Measurements from ENCODE around the gene USB1.
"Not testable (repeated sequence)": the region's sequence is repeated elsewhere in the genome, so short reads cannot be mapped to it uniquely, and the experiment has no call there.

Gene USB1

DNA sequence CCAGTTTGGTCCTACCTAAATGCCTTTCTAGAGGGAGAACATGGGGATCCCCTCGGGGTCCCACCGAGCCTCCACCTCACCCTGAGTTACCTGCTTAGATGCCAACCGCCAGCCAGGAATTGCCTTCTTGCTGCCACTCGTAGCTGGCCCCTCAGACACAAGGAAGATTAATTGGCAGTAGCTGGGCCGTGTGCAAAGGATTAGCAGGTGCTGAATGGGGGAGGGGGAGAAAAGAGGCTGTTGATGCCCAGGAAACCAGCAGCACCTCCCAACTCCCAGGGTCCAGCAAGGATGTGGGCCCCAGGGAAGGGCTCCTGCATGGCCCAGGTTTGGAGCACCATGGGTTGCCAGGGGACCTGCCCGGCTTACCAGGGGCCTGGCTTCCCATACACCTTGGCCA lies 30.2 kb upstream of the USB1 start, which contains the start of gene CNGB1:
Gene CNGB1 (minus strand): TSS at position 159 of the 400 bp plus-strand sequence. CDS start 3,842 bp downstream, outside the sequence.
- DNase-seq, result no peak

DNA sequence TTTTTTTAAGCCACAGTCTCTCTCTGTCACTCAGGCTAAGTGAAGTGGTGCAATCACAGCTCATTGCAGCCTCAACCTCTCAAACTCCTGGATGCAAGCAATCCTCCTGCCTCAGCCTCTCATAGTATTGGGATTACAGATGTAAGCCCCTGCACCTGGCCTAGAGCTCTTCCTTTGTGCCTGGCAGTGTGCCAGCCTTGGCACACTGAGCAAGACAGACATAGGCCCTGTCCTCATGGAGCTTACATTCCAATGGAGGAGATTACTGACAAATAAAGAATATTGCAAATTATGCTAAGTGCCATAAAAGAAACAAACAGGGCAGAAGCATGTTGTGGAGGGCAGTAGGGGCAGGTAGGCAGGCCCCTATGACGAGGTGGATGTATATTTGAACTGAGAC lies 29.4 kb upstream of the USB1 start:
- DNase-seq, result no peak

DNA sequence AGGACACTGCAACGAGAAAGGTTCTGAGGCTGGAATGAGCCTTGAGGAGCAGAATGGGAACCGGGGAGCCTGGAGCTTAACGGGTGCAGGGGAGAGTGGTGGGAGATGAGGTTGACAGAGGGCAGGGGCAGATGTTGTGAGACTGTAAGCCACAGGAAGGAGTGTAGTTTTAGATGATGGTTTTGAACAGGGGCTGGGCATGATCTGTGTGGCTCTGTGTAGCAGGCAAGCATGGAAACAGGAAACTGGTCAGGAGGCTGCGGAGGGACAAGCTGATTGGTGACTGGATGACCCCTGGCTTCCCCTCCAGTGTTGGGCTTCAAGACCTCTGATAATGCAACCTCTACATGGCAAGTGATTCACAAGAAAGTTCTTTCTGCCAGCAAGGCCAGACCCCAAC lies 28.9 kb upstream of the USB1 start:
- no peak for DNase-seq

DNA sequence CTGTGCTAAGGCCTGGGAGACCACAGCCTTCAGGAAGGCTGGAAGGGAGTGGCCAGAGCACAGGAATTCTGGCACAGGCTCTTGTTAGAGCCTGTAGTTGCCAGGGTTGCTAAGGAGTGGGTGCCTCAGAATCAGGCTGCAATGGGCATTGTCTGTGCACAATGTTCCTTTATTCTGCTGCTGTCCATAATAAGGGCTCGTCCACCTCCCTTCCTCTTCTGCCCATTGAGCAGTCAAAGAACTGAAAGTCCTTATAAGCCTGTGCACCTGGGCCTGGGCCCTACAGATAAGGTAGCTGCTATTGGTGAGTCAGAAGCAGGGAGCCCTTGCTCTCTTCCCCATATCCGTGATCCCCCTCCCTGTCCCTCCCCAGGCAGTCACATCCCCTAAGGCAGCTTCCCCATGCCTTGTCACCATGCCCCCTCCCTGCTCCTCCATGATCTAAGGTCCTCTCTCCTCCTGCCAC lies 24.8 kb upstream of the USB1 start:
- no peak for DNase-seq

DNA sequence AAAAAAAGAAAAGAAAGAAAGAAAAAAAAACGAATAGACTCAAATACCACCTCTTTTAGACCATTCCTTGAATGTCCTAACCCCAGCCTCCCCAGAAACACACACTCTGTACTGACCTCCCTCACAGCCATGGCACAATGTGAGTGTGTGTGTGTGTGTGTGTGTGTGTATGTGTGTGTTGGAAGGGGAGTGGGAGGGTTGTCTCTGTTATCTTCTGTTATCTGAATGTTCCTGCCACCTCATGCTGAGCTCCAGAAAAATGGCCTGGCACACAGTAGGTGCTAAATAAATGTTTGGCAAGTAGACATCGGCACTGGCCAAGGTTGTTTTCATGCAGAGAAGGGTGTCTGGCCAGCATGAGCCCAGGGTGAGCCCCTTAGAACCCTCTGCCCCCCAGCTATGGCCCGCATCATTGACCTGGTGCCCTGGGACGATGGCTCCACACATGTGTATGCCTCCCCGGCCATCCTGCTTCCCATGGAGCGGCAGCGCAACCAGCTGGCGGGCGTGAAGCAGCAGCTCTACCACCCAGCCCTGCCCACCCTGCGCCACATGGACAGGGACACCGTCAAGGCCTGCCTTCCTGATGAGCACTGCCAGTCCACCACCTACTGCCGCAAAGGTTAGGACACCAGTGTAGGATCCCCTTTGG lies 23.7 kb upstream of the USB1 start:
- DNase-seq, result no peak

DNA sequence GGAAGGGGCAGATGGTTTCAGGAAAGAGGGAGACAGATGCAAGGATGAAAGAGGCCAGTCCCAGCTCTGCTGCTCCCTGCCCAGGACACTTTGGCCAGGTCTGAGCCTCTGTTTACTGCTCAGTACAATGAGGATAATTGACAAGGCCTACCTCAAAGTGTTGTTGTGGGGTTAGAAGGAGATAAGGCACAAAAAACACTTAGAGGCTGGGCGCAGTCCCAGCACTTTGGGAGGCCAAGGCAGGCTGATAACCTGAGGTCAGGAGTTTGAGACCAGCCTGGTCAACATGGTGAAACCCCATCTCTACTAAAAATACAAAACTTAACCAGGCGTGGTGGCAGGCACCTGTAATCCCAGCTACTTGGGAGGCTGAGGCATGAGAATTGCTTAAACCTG lies 23.1 kb upstream of the USB1 start:
- not testable (repeated sequence) for DNase-seq

DNA sequence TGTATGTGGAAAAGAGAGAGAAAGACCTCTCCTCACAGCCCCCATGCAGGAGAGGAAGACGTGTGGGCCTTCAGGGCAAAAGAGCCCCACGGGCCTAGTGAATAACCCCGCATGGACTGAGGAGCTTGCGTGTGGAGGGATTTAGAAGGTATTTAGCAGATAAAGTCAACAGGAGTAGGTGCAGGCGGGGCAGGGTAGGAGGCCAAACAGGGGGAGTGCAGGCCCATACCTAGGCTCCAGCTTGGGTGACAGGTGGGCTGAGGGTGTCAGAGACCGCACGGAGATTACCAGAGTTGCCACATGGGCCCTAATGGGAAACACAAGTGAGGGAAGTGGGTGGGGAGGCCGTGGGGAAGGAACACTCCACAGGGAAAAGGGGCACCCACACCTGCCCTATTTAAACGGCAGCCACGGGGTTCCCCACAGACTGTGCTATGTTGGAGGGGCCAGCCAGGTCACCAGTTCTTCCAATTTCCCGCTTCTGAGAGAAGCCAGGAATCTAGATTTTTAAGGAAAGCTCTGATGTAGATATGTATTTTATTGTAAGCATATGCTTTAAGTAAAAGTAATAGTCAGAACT lies 22.1 kb upstream of the USB1 start:
- DNase-seq, result no peak

DNA sequence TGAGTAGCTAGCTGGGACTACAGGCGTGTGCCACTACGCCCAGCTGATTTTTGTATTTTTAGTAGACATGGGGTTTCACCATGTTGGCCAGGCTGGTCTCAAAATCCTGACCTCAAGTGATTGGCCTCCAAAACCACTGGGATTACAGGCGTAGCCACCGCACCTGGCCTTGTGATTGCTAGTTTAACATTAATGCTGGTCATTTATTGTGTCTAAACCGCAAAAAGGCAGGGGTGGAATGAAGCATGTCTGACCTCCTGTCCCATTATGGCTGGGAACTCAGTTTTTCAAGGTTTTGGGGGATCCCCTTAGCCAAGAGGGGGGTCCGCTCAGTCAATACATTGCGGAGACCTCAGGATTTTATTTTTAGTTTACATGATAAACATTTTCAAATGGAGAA lies 19.6 kb upstream of the USB1 start:
- DNase-seq, result no peak

DNA sequence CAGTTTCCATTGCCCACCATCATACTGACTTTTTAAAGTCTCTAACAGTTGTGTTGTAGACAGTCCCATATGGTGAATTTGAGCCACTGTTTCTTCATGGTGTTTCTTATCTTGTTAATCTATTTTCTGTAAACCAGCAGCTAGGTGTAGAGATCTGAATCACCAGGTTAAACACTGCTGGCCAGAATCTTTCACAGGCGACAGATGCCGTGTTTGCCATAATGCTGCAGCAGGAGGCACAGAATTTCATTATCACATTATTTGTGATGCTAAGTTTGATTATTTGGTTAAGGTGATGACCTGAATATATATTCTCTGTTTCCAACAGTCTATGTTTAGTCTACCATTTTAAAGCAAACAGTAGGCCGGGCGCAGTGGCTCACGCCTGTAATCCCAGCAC lies 18.8 kb upstream of the USB1 start:
- DNase-seq, result no peak

DNA sequence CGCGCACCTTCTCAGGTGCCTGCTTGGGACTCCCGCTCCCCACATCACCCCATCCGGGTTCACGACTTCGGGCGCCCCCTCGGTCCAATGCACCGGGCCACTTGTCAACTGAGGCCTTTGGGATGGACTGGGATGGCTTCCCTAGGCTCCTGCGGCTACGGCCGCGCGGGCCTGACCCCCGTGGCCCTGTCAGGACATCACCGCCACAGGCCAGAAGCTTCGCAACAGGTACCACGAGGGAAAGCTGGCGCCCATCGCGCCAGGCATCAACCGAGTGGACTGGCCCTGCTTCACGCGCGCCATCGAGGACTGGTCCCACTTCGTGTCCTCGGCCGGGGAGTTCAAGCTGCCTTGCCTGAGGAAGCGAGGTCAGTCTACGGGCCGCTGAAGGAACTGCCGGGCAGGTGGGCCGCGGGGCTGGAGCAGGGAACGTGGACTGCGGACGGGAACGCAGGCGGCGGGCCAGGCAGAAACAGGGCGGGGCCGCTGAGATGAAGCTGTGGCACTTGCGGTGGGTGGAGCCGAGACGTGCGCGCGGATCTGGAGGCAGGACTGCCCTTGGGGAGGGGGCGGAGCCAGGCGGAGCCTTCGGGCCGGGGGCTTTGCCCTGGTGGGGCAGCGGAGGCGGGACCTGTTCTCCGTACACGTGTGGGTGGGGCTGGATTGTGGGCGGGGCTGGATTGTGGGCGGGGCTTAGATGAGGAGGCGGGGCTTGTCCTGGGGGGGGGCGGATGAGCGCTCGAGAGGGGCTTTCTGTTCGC lies 16.6 kb upstream of the USB1 start:
- peak; percentile 94 to 95 for DNase-seq

DNA sequence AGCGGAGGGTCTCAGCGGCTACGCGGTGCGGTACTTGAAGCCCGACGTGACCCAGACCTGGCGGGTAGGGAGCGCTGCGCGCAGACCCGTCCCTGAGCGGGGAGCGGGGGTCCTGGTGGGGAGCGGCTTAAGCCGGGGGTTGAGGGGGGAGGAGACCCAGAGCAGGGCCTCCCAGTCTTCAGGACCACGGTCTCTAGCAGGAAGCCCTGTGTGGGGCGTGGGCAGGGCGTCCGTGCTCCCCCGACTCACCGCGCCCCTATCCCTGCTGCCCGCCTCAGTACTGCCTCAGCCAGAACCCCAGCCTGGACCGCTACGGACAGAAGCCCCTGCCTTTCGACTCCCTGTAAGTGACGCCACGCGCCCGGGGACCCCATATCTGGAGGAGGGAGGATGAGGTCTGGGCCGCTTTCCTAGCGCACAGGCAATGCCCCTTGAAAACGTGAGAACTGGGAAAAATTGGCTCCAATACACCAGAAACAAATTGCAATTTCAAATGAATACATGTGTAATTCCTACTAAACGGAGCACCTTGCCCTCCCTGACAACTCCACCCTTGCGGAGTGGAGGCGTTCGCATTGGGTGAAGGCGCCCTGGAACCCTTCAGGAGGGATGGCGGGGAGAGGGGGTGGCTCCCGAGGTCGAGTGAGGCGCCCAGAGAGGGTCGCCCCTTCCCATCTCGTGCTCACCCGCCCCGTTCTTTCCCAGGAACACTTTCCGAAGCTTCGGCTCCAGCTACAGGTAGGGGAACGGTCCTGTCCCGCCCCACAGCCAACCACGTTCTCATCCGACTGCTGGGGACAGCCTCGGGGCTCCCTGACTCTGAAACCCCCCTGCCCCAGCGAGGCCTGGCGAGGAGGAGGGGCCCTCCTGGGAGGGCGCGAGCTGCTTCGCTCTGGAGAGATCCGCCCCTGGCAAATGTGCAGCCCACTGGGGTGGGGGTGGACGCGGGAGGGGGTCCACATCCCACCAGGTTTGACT lies 15.7 kb upstream of the USB1 start:
- no peak for DNase-seq

DNA sequence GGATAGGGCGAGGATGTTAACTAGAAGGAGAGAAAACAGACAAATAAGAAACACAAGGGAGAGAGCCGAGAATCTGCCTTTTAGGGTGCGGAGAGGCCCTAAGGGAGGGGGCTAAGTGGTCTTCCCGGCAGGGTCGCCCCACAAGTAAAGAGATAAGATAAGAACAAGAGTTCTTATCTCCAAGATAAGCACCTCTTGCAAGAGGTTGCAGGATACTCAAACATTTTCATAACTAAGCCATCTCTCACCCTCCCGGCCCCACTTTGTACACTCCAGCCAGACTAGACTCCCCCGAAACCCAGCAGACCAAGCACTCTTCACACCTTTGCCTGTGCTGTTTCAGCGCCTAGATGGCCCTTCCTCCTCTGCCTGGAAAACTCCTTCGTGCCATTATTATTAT lies 15.0 kb upstream of the USB1 start:
- no peak for DNase-seq

DNA sequence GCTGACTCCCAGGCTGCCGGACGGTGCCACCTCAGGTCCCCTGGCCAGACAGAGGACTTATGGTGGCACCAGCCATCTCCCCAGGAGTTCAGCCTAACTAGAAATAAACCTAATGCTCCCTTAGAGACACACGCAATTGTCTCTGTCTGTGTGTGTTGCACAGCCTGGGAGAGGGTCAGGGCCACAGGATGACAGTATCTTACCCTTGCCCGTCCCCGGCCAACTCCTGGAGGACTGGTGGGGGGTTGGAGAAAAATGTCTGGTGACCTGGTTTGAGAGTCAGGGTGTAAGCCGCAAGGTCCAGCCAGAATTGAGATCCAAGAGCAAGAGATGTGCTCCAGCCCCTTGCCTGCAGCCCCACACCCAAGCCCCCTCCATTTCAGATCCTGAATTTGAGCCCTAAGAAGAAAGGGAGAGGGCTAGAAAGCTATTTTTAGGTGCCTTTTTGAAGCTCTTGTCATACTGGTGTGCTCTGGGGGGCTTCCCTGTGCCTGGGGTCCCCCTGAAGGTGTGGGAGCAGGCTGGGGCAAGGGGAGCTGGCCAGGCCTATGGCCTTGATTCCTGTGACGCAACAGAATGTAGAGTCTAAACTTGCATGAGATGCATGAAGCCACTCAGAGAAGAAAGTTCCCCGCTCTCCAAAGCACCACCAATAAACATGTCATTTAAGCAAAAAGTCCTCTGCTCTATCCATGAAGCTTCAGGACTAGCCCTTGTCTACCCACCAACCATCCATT lies 13.6 kb upstream of the USB1 start:
- no peak for DNase-seq

DNA sequence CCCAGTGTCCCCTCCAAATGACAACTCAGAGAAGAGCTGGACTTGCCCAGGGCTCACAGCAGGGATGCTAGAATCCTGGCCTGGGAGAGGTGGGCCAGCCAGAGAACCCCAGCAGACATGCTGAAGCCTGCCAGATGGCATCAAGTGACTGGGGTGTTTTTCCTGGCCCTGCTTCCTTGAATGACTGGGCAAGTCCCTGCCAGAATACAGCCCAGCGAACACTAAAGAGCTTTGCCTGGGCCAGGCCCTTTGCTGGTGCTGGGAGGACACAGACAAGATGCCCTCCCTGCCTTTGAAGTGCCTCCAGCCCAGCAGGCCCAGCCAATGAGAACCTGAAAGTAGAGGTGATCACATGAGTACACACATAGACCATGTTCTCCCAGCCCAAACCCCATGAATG lies 12.3 kb upstream of the USB1 start:
- DNase-seq, result no peak

DNA sequence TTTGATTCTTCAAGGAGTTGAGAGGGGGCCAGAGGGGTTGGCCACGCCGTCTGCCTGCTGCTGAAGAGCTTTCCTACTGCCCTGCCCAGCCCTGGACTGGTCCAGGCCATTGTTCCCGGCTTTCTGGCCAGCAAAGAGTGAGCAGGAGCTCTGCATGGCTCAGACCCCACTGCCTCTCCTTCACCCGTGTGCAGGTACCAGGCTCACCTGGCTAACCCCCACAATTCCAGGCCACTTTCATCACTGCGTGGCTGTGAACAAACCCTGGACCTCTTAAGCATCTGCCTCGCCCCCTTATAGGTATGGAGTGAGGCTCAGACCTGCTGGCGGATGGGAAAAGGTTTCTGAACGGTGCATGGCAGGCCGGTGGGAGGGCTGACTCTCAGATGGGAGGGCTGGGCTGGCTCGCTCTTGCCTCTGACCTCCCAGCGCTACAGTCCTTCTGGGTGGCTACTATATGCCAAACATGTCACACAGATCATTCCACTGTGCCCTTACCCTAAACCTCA lies 9.6 kb upstream of the USB1 start:
- no peak for DNase-seq

DNA sequence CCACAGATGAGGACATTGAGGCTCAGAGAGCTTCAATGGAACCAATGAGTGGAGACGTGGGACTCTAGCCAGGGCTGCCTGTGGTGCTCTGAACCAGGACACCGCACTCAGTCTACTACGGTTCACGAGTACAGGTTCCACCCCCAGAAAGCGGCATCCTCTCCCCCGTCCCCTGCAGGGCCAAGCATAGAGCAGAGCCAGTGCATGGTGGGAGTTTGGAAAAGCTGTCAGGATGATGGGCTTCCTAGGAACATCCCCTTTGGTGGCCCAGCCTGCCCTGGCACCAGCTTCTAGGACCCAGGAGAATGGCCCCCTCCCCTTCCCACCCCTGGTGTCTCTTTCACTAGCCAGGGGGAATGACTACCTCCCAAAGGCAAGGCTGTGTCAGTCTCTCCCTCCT lies 9.1 kb upstream of the USB1 start:
- DNase-seq, result no peak

DNA sequence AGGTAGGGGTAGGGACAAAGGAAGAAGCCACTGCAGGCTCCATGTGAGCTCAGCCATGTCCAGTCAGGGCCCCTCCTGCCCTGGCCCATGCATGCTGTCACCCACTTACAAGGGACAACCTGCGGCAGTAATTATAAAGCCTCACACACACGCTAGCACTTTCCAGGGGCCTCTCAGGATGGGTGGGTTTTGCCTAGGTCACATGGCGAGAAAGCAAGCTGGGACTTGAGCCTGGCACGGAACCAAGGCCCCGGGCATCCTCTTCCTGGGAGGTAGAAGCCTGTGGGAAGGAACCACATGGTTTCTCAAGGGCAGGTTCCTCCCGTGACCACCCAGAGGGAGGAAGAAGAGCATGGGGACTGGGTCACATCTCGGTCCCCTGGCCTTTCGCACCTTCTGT lies 7.8 kb upstream of the USB1 start:
- DNase-seq, result no peak

DNA sequence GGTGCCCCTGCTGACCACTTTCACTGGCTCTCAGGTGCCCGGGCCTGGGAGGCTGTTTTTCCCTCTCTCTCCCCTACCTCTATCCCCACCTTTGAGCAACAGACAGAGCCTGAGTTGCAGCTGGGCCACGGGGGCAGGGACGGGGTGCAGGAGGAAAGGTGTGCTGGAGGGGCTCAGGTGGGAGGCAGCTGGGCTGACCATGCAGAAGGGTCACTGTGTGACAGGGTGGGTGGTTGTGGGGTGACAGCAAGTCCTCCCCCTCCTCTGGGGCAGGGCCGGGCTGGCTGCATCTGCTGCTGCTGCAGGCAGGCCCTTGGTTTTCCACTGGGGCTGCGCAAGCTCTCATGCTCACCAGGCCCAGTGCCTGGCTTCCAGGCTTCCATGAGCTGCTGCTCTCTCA lies 7.3 kb upstream of the USB1 start:
- DNase-seq, result no peak

DNA sequence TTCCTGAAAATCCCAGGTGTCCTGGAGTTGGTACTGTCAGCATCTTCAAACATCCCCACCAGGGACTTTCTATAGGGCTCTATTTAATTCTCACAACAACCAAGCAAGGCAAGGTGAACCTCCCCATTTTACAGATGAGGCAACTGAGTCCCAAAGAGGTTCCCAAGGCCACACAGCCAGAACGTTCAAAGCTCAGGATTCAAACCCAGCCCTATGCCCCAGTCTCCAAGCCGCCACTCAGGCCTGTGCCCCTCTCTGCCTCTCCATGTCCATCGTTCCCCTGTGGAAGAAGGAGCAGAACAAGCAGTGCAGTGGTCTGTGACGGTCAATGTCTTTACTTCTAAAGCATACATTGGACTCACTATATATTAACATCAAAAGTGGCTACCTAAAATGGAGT lies 6.8 kb upstream of the USB1 start:
- DNase-seq, result no peak

DNA sequence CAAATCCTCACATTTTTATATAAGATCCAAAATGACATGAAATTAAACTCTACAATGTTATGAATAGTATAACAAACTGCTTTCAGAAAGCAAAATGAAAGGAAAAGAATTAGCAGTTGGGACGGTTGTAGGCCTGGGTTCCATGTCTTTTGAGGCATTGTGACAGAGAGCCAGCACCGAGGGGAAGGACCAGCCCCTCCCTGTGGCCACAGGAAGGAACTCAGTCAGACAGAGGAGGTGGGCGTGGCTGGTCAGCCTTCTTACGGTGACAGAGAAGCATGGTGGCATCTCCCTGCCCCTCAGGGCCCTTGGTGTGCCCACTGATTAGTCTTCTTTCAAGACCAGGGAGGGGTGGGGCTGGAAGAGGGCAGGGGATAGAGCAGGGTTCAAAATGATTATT lies 6.4 kb upstream of the USB1 start:
- peak; percentile 57 to 66 for DNase-seq

DNA sequence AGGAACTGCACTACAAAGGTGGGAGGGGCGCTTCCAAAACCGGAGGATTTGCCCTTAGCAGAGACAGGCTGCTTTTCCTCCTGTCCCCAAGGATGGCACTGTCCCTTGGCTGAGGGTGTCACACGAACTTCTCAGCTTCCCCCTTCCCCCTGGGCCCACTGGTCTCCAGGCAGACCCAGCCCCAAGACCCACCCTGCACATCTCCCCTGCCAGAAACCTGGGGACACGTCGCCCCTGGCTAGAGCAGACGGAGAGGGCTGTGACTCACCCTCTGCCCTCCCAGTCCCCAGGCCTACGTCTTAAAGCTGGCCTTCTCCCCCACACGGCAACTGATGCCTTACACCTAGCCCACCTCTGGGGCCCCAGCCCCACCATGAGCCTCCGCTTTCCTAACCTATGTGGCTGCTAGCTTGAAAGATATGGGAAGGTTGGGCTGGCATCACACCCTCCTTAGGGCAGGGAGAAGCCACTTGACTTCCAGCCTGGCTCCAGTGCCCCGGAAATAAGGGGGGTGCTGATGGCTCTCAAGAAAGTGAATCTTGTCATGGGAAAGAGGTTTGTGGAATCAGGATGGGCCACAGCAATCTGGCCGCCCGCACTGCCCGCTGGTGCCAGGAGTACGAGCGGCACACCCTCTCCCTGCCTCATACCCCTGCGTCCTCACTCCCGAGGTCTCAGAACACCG lies 5.3 kb upstream of the USB1 start:
- no peak for DNase-seq

All from CD4-positive, alpha-beta T cell treated with Interleukin-1 beta for 1 hour (primary cell).